HEK293T (cell line): ENCODE results near the gene PPT2.

Source experiments
- ARNT ChIP-seq: fragments of 450-650 bp; IDR thresholded peaks from 2 replicates; pipeline ENCODE4 v1.6.1; 2017; ENCODE audit warnings: mild to moderate bottlenecking
- FOXK2 ChIP-seq: fragments of 450-650 bp; IDR thresholded peaks from 2 replicates; pipeline ENCODE4 v1.6.1; 2016; ENCODE audit warnings: mild to moderate bottlenecking
- FOXM1 ChIP-seq: fragments of 450-650 bp; IDR thresholded peaks from 2 replicates; pipeline ENCODE4 v1.6.1; 2017; ENCODE audit warnings: mild to moderate bottlenecking, borderline replicate concordance
- HDGF ChIP-seq: fragments of 450-650 bp; IDR thresholded peaks from 2 replicates; pipeline ENCODE4 v1.6.1; 2017; ENCODE audit warnings: antibody characterized with exemption, borderline replicate concordance
- SUZ12 ChIP-seq: fragments of 450-650 bp; IDR thresholded peaks from 2 replicates; pipeline ENCODE4 v1.6.1; 2016; ENCODE audit warnings: mild to moderate bottlenecking

- no peak for TF ChIP-seq FOXM1
- TF ChIP-seq ARNT: no peak
- no peak for TF ChIP-seq HDGF
- no peak for TF ChIP-seq FOXK2
- TF ChIP-seq SUZ12: no peak
These were observed 33.3 kb upstream of the PPT2 start for GRCh38 chr6:32120573-32121059.
